GM19023 (cell line): ENCODE measurements around the gene LYZL2.
A peak's percentile ranks its signal among the peaks of the same experiment; 100 is the strongest.
"Not testable (repeated sequence)": the region's sequence is repeated elsewhere in the genome, so short reads cannot be mapped to it uniquely, and the experiment has no call there.

Source experiments
- ATAC-seq: cut with Tn5 transposase; IDR thresholded peaks from one replicate; pipeline ENCODE4 v1.9.1; 2021; ENCODE audit warnings: mild to moderate bottlenecking, moderate library complexity; ENCODE audit not compliant: unreplicated experiment

LYZL2 gene

DNA sequence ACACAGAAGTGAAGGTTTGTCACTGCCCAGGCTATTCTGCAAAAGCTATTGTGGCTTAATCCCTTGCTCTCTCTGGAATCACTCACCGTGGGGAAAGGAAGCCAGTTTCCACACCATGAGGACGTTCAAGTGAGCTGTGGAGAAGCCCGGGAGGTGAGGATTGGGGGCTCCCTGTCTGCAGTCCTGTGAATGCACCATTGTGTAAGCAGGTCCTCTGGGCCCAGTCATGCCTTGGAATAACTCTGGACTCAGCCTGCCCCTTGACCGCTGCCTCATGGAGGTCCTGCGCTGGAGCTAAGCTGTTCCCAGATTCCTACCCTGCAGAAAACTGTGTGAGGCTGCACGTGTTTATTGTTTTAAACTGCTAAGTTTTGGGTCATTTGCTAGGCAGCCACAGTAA lies 33.5 kb downstream of the LYZL2 start:
- no peak for ATAC-seq

DNA sequence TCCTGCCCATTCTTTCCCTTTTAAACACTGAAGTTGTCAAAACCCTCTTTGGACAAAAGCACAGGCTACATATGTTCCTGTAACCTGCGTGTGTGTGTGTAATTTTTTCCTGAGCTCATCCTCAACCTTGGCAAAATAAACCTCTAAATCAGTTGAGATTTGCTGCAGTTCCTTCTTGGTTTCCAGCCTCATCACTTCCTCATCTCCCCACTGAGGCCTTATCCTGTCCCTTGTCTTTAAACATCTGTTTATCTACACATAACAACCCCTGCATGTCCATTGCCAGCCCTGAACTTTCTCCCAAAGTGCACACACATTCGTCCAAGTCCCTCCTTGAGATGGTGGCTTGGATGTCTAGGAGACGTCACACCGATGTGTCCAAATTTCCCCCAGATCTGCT lies 35.5 kb downstream of the LYZL2 start:
- no peak for ATAC-seq

DNA sequence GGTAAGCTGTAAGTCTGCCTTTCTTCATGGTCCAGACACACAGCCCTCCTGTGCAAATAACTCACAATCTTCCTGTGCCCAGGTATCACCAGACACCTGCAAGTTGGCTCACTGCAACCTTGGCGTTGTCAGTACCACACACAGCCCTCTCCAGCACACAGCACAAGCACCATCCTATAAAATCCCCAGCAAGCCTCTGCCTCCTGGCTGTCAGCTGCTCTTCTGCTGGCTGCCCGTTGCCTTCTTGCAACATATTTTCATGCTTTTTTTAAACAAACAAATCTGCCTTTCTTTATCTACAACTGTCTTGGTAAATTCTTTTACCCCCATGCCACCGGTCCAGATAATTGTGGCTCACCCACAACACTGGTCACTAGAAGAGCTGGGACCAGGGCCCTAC lies 36.8 kb downstream of the LYZL2 start:
- not testable (repeated sequence) for ATAC-seq

DNA sequence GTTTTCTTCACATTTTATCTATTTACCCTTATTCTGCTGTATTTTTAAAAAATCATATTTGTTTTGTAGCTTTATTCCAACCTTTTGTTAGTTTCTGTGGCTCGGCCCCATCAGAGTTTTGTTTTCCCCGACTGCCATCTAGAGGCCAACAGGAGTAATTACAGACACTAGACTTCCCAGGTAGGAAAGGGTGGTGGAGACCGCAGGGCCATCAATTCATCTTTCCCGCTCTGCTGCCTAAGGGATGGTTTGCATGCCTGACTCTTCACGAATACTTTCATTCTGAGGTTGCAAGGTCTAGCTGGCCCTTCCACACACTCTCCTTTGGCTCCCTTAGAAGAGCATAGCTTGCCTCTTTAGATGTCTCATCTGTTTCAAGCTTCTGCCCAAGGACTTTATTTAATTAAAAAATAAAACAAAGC lies 38.3 kb downstream of the LYZL2 start:
- no peak for ATAC-seq

DNA sequence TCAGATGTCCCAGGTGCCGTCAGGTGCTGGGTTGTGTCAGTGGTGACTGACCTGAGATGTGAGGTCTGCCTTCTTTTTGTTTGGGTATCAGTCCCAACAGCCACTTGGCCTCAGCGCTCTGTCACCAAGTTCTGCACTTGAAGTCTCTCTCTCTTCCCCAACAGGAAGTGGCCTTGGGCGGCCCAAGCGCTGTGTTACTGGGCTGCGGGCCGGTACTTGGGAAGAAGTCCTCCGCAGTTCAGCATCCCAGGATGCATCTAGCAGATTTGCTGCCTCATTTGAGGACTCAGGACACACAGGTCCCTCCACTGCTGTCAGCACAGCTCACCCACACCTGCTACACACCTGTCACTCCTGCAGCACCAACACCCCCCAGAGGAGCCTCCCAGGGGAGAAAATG lies 40.1 kb downstream of the LYZL2 start:
- ATAC-seq: no peak

DNA sequence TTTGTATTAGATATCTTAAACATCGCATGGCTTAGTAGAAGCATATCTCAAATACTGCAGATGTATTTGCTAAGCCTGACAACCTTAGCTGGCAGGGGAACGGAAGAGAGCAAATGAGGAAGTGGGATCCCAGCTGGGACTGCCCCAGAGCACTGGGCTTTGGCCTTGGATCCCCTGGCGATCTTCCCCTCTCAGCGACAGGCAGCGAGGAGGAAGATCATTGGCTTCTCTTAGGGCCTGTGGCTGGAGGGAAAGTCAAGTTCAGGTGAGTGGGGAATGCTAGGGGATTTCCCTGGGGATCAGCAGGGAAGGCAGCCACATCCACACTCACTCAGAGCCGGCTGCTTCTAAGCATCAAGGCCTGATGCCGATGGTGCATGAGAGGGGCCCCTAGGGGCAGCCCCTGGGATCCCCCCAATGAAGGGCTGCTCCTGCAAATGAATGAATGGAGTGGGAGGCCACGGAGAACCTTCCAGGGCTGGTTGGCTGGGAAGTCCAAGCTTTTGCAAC lies 42.0 kb downstream of the LYZL2 start:
- peak; percentile 76 for ATAC-seq

DNA sequence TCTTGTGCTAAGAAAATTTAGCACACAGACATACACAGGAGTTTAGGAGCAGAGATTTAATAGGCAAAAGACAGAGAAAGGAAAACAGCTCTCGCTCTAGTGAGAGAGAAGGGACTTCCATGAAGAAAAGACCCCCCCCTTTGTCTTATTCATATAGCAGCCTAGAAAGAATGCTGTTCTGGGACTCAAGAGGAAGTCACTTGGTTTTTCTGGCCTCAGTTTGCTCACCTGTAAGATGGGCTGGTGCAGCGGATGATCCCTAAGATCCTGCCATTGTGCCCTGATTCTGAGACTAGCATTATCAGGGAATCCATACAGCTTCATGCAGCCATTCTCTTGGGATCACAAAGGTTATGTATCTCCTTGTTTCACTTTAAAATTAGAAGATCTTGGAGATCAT lies 42.7 kb downstream of the LYZL2 start:
- ATAC-seq: no peak

DNA sequence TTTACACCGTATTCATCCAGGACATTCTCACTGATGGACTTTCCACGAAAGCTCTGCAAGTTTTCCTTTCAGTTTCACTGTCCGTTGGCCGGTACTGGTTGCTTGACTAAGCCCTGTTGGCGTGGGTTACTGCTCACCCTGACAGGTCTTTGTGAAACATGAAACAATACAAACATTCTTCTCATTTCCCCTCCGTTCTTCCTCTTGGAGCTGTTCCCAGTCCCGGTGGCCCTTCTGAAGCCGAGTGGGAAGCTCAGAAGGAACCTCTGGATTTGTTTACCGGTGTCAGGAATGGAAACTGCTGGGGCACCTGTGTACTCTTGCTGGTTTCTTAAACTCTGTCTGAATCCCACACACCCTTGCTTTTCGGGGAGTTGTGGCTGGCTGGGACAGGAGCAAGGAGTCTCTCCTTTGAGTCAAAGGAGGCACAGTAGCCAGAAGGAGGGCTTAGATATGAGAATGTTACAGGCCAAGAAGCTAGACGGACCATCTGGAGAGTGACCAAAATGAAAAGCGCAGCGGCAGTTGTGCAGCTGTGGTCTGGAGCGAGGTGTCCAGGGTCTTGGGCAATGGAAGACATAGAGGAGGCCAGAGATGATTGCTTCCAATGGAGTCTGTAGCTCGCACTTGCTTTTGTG lies 45.7 kb downstream of the LYZL2 start:
- peak; percentile 57 for ATAC-seq

DNA sequence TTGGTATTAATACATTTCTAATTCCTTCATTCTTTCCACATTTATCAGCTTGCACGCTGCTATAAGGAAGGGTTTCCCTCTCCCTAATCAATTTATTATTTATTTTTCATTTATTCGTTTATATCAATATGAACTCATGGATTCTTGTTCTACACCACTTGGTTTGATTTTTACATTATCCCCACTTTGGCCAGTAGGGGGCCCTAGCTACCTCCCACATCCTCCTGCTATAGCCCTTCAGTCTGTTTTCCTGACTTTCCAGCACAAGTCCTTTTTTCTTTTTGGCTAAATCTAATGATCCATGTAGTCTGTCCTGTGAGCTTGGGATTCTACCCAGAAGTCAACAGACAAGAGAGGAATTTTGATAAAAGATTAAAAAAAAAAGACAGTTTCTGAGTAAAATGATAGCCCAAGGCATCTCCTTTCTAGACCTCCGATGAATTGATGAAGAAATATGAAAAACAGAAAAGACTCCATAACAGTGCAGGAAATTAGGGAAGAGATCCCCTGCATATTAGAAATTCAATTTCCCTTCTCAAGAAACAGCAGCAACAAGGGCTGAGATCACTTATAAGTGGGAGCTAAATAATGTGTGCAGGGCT lies 47.7 kb downstream of the LYZL2 start:
- ATAC-seq: no peak

DNA sequence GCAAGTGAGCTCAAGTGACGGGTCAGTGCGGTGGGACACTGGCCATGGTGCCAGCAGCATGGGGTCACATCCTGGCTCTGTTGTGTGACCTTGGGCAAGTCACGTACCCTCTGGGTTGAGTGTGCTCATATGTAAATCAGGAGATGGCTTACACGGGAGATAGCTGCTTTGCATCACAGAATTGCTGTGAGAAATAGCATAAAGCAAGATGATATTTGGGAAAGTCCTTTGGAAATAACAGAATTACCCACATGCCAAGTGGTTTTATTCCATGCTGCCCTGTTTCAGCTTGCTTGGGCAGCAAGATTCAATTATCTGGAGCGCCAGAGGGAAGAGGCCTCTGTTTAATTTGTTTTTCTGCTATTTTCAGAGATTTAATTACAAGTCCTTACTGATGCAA lies 48.9 kb downstream of the LYZL2 start:
- ATAC-seq: no peak

DNA sequence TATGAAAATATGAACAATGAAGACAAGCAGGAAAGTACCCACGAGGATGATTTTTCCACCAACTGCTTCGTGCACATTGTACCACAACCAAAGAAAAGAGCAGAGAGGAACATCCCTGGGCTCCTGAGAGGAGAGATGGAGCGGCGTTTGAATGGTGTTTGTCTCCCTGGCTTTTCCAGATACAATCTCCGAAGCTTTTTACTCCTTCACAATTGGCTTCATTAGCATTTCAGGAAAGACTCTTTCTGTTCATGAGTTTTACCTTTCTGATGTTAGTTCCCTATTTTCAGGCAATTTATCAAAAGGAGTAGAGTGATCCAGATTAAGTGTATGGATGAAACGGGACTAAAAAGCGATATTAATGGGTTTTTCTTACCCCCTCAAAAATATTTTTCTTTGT lies 49.3 kb downstream of the LYZL2 start:
- no peak for ATAC-seq

DNA sequence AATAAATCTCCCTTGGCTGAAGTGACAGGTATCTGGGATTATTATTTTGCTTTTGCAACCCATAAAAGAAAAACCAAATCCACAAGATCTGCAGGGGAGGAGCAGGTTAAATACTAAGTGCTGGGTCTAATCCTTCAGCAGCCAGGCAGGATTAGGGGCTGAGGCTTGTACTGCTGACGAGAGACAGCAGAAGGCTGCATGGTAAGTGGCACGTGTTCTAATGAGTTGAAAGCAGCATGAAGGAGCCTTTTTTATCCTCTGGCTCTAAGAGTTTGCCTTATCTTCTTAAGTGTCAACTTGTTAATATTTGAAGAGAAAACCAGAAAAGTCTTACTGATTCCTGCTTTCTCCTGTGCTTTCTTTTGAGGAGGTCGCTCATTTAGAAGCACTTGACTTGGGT lies 50.0 kb downstream of the LYZL2 start:
- no peak for ATAC-seq

DNA sequence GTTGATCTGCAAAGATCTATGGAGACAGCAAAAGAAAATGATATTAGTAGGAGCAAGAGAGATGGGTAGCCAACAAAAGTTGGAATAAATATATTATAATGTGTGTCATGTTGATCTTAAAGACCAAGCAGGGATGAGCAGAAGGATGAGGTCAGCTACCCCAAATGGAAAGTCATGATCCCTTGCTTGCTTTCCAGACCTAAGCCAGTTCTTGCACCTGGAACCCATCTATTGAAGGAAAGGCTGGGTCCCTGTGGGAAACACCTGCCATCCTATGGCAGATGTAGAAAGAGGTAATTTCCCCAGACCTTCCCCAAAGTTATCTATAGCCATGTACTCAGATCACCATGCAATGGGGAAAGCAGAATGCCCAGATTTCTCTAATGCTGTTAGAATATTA lies 52.5 kb downstream of the LYZL2 start:
- ATAC-seq: no peak

DNA sequence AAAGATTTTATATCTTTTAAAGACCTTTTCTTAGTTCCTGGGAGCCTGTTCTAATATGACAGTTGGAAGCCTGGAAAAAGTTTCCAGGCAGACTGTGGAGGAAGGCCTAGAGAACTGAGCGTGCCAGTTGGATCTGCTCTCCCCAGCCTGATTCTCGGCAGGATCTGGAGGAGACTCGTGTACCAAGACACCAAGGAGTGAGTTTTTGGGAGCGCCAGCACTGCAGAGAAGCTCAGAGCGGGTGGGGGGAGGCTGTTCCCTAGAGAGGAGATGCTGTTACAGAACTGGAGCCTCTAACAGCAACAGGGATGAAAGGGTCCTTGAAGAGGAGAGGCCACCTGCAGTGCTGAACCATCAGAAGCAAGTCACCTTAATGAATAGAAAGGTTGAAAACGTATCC lies 52.9 kb downstream of the LYZL2 start:
- no peak for ATAC-seq

DNA sequence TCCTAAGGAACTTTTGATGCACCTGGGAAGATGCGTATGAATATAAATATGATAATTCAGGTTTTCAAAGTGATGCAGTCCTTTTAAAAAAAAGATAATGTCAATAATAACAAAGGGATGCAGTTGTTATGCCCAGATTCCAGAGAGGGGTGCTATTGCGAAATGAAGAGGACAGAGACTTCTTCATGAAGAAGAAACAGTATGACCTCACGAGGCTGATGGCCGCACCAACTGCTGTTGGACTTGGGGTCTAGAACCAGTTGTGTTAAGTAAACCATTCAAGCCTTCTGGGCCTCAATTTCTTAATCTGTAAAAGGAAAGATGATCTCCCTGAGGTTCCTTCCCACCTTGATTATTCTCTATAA lies 55.1 kb downstream of the LYZL2 start:
- ATAC-seq: no peak

DNA sequence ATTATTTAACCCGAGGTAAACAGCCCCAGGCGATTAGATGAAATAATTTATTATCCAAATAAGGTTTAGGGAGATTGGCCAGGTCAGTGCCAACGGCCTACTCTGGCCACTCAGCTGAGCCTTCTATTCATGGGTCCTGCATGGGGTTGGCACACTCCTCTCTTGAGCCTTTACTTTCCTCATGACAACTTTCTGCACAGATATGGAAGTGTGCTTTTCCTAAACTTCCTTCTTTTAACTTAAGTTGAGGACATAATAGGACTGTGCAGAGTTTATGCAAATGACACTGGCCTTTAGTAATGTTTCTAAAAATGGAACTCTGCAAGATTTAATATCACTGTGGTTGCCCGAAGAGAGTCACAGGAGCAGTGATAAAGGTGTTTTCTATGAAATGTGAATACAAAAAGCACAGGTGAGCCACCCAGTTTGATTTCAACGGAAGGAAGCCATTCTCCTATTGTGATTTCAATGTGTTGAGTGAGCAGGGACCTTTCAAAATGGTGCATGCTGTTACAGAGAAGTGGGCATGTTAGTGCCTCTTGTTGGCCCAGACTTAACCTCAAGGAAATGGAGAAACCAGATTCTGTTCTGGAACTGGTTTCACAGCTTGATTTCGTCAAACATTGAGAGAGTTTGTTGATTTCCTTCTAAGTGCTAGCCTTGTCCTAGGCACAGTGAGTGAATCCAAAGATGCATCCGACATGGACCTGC lies 55.7 kb downstream of the LYZL2 start:
- ATAC-seq: no peak

DNA sequence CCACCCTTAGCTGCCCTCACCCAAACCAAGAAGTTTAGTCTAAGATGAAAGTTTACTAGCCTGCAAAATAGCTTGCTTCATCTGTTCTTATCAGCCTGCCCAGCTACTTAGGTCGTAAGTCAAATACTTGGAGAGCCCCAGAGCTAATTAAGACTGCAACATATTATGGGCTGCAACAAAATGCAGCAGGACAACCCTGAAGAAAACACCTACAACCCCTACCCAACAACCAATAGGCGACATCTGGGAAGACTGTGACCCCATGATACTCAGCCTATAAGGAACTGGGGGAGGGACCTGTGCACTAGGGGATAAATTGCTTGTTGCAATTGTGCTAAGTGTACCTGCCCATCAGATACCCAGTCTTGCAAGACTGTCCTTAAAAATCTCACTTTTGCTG lies 64.1 kb downstream of the LYZL2 start:
- ATAC-seq: no peak

DNA sequence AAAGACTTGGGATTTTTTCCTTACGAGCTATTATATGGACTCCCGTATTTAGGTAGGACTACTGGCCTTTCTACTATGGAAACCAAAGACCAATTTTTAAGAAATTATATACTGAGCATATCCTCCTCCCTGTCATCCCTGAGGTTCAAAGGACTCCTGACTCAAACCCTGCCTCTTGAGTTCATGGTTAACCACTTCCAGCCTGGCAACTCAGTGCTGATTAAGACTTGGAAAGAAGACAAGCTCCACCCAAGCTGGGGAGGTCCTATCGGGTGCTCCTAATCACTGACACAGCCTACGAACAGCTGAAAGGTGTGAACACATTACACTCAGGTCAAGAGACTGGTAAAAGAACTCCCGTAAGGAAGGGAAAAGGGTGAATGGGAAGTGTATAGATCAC lies 66.8 kb downstream of the LYZL2 start:
- ATAC-seq: no peak
